WTC11 (cell line): ENCODE results near the gene ZDHHC1. TPM values are rescaled to one million over a fixed set of nuclear protein-coding genes. Genes with fewer than 3 reads are reported as not detected.

Source experiments
- ATAC-seq: fragments of 200-7000 bp; cut with Tn5 transposase; 2 replicates; pipeline ENCODE4 v1.10.0; 2021; ENCODE audit warnings: mild to moderate bottlenecking, moderate library complexity
- CTCF ChIA-PET: fragments of 300-600 bp; sonication (Branson Sonifier 250); formaldehyde crosslinking; loops from one replicate; lab custom pipeline; 2021; ENCODE audit warnings: antibody characterized with exemption; lab: Charles Lee
- POLR2A ChIA-PET: fragments of 350-600 bp; sonication (Branson Sonifier 250); formaldehyde crosslinking; loops from one replicate; lab custom pipeline; 2021; ENCODE audit warnings: antibody characterized with exemption; lab: Charles Lee
- DNase-seq: peaks from one replicate; pipeline ENCODE4 v3.0.0; 2021; ENCODE audit warnings: low spot score
- H3K27ac Mint-ChIP-seq: 2 replicates; pipeline ENCODE4 v1.8.0; 2021; ENCODE audit warnings: mixed read lengths
- H3K27me3 Mint-ChIP-seq: 2 replicates; pipeline ENCODE4 v1.8.0; 2021; ENCODE audit warnings: low read depth, mild to moderate bottlenecking, moderate library complexity, mixed read lengths
- H3K36me3 Mint-ChIP-seq: 2 replicates; pipeline ENCODE4 v1.8.0; 2021; ENCODE audit warnings: mixed read lengths
- H3K4me1 Mint-ChIP-seq: 2 replicates; pipeline ENCODE4 v1.8.0; 2022; ENCODE audit warnings: mixed read lengths
- H3K4me3 Mint-ChIP-seq: 2 replicates; pipeline ENCODE4 v1.8.0; 2021; ENCODE audit warnings: mild to moderate bottlenecking, moderate library complexity, mixed read lengths
- H3K9me3 Mint-ChIP-seq: 2 replicates; pipeline ENCODE4 v1.8.0; 2021; ENCODE audit warnings: mixed read lengths
- AFF4 ChIP-seq: sonication (generic); formaldehyde crosslinking; IDR thresholded peaks from 2 replicates; pipeline ENCODE4 v1.8.1; 2023; ENCODE audit warnings: mild to moderate bottlenecking, missing genetic modification reagents, borderline replicate concordance
- ATF3 ChIP-seq: sonication (generic); formaldehyde crosslinking; conservative IDR thresholded peaks from 2 replicates; pipeline ENCODE4 v1.8.1; 2022; ENCODE audit warnings: mild to moderate bottlenecking, missing genetic modification reagents
- CBFB ChIP-seq: sonication (generic); formaldehyde crosslinking; IDR thresholded peaks from 2 replicates; pipeline ENCODE4 v1.8.1; 2022; ENCODE audit warnings: mild to moderate bottlenecking, low read depth, missing genetic modification reagents
- E2F1 ChIP-seq: sonication (generic); formaldehyde crosslinking; IDR thresholded peaks from 2 replicates; pipeline ENCODE4 v1.8.0; 2022; ENCODE audit warnings: mild to moderate bottlenecking, missing genetic modification reagents
- E2F4 ChIP-seq: sonication (generic); formaldehyde crosslinking; IDR thresholded peaks from 2 replicates; pipeline ENCODE4 v1.8.1; 2022; ENCODE audit warnings: low read depth, mild to moderate bottlenecking, moderate library complexity, missing genetic modification reagents, borderline replicate concordance
- E2F5 ChIP-seq: sonication (generic); formaldehyde crosslinking; IDR thresholded peaks from 2 replicates; pipeline ENCODE4 v1.8.1; 2022; ENCODE audit warnings: mild to moderate bottlenecking, moderate library complexity, missing genetic modification reagents
- EMX1 ChIP-seq: fragments of 250-450 bp; sonication (Bioruptor Pico); IDR thresholded peaks from 2 replicates; pipeline ENCODE4 v1.8.0; 2021; ENCODE audit warnings: mild to moderate bottlenecking
- FOXK1 ChIP-seq: sonication (generic); formaldehyde crosslinking; IDR thresholded peaks from 2 replicates; pipeline ENCODE4 v1.8.0; 2022; ENCODE audit warnings: mild to moderate bottlenecking, moderate library complexity, missing genetic modification reagents
- GTF2I ChIP-seq: fragments of 250-450 bp; sonication (Bioruptor Pico); conservative IDR thresholded peaks from 2 replicates; pipeline ENCODE4 v1.4.0; 2021; ENCODE audit warnings: mild to moderate bottlenecking
- JUN ChIP-seq: sonication (generic); formaldehyde crosslinking; IDR thresholded peaks from 2 replicates; pipeline ENCODE4 v1.8.0; 2023; ENCODE audit warnings: mild to moderate bottlenecking, missing genetic modification reagents
- KAT7 ChIP-seq: sonication (generic); formaldehyde crosslinking; IDR thresholded peaks from 2 replicates; pipeline ENCODE4 v1.8.1; 2023; ENCODE audit warnings: missing genetic modification reagents, mild to moderate bottlenecking, borderline replicate concordance
- NR3C1 ChIP-seq: sonication (generic); formaldehyde crosslinking; conservative IDR thresholded peaks from 2 replicates; pipeline ENCODE4 v1.8.1; 2023; ENCODE audit warnings: low read depth, mild to moderate bottlenecking, missing genetic modification reagents
- PRDM15 ChIP-seq: sonication (generic); formaldehyde crosslinking; IDR thresholded peaks from 2 replicates; pipeline ENCODE4 v1.8.0; 2022; ENCODE audit warnings: missing genetic modification reagents
- STAT6 ChIP-seq: sonication (generic); formaldehyde crosslinking; conservative IDR thresholded peaks from 2 replicates; pipeline ENCODE4 v1.8.1; 2023; ENCODE audit warnings: mild to moderate bottlenecking, low read depth, missing genetic modification reagents, moderate library complexity
- ZNF263 ChIP-seq: sonication (generic); formaldehyde crosslinking; IDR thresholded peaks from 2 replicates; pipeline ENCODE4 v1.8.1; 2022; ENCODE audit warnings: low read depth, mild to moderate bottlenecking, moderate library complexity, missing genetic modification reagents
- ZNF423 ChIP-seq: fragments of 250-450 bp; sonication (Bioruptor Pico); IDR thresholded peaks from 2 replicates; pipeline ENCODE4 v2.1.2; 2022; ENCODE audit warnings: mild to moderate bottlenecking, moderate library complexity
- ZNF671 ChIP-seq: fragments of 250-450 bp; sonication (Bioruptor Pico); IDR thresholded peaks from 2 replicates; pipeline ENCODE4 v1.8.0; 2021; ENCODE audit warnings: mild to moderate bottlenecking
- total RNA-seq: library from RNA; stranded (reverse); gene quantifications from 3 replicates; pipeline ENCODE4 v1.2.3, GENCODE V29; 2021

ZDHHC1 gene
- total RNA-seq, 1 experiment from 2014 or later, result 4.2 TPM

GRCh38 chr16:67464565-67464964 is 48.3 kb upstream of the ZDHHC1 start (continued):
- TF ChIP-seq E2F1 (no peak), FOXK1 (CRISPR knock-in tag) (no peak), ZNF263 (CRISPR knock-in tag) (no peak), CBFB (no peak)

GRCh38 chr16:67463691-67464090 is 47.4 kb upstream of the ZDHHC1 start:
- Mint-ChIP-seq H3K36me3 (no peaks in the 10 kb centered on the region), H3K9me3 (no peaks in the 10 kb centered on the region), H3K27ac (no peak overlapping the region), H3K4me3 (no peak overlapping the region), H3K27me3 (no peaks in the 10 kb centered on the region)
- ChIA-PET CTCF (interaction anchor here (1.2 to 3.1 kb wide), 4 partner anchors 35 to 137 kb away, joined by 3 to 48 read pairs (median 28); no protein-coding TSS in a partner anchor), POLR2A (no interaction called here)
- ATAC-seq (no peak), DNase-seq (no peak)
- TF ChIP-seq E2F4 (CRISPR knock-in tag) (no peak), ZNF423 (CRISPR knock-in tag) (no peak), ZNF263 (CRISPR knock-in tag) (no peak)
- TF ChIP-seq, all 79 proteins: peak for 0
- H3K4me1 Mint-ChIP-seq, result peaks cover 8% of the 10 kb centered on the region

- Mint-ChIP-seq H3K27me3 (no peaks in the 10 kb centered on the region), H3K27ac (no peak overlapping the region), H3K9me3 (no peaks in the 10 kb centered on the region), H3K4me3 (no peak overlapping the region)
- ATAC-seq, result no peak
- CTCF ChIA-PET, result interaction anchor here (0.7 to 3.1 kb wide), 3 partner anchors 39 to 294 kb away, joined by 3 to 48 read pairs (median 3); no protein-coding TSS in a partner anchor
- POLR2A ChIA-PET, result no interaction called here
- TF ChIP-seq E2F5 (CRISPR knock-in tag) (no peak), GTF2I (CRISPR knock-in tag) (no peak), ZNF671 (CRISPR knock-in tag) (no peak), NR3C1 (CRISPR knock-in tag) (no peak), FOXK1 (CRISPR knock-in tag) (no peak), AFF4 (CRISPR knock-in tag) (no peak), PRDM15 (no peak), JUN (CRISPR knock-in tag) (no peak), ATF3 (CRISPR knock-in tag) (no peak), STAT6 (CRISPR knock-in tag) (no peak), E2F4 (CRISPR knock-in tag) (no peak), KAT7 (CRISPR knock-in tag) (no peak), EMX1 (CRISPR knock-in tag) (no peak)
- TF ChIP-seq, all 79 proteins: peak for 0
- DNase-seq, result no peak
- Mint-ChIP-seq H3K36me3 (no peaks in the 10 kb centered on the region), H3K4me1 (peaks cover 10% of the 10 kb centered on the region)
Measured at GRCh38 chr16:67463059-67463458, 46.8 kb upstream of the ZDHHC1 start.
